Measurements from ENCODE around the gene ZBTB5. TPM values are rescaled to one million over a fixed set of nuclear protein-coding genes. Genes with fewer than 3 reads are reported as not detected.
"Not testable (repeated sequence)": the region's sequence is repeated elsewhere in the genome, so short reads cannot be mapped to it uniquely, and the experiment has no call there.

ZBTB5 gene
- total RNA-seq, 1 experiment from 2014 or later: 9.0 TPM

- no peak for DNase-seq (ENCODE audit: low spot score)
Observed at GRCh38 chr9:37452611-37453010, 12.6 kb downstream of the ZBTB5 start.

DNA sequence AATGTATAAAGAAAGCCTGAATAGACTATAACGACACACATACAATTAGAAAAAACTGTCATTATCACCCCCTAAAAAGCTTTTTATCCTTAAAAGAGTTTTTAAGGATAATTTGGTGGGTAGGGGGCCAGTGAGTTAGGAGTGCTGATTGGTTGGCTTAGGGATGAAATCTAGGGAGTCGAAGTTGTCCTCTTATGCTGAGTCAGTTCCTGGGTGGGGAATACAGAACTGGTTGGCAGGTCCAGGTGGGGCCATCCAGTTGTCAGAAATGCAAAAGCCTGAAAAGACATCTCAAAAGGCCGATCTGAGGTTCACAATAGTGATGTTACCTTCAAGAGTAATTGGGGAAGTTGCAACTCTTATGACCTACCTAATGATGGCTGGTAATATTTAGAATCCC is 13.6 kb downstream of the ZBTB5 start:
- no peak for DNase-seq (ENCODE audit: low spot score)

- no peak for DNase-seq (ENCODE audit: low spot score)
Observed at GRCh38 chr9:37449862-37450632, 15.2 kb downstream of the ZBTB5 start.

DNA sequence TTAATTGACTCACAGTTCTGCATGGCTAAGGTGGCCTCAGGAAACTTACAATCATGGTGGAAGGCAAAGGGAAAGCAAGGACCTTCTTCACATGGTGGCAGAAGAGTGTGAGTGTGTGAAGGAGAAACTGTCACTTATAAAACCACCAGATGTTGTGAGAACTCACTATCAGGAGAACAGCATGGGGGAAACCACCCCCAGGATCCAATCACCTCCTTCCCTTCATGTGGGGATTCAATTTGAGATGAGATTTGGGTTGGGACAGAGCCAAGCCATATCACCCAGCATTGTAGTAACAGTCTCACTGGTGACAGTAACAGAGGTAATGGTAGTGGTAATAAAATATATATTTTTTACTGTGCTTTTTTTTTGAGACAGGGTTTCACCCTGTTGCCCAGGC is 18.1 kb downstream of the ZBTB5 start:
- no peak for DNase-seq (ENCODE audit: low spot score)

- no peak for DNase-seq (ENCODE audit: low spot score)
Observed at GRCh38 chr9:37446401-37446800, 18.8 kb downstream of the ZBTB5 start.

DNA sequence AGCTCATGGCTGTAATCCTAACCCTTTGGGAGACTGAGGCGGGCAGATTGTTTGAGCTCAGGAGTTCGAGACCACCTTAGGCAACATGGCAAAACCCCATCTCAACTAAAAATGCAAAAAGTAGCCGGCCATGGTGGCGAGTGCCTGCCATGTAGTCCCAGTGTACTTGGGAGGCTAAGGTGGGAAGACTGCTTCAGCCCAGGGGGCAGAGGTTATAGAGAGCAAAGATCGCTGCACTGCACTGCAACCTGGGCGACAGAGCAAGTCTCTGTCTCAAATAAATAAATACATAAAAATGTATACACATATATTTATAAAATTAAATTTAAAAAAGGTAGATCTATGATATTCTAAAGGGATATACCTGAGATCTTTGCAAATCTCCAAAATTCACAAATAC is 19.4 kb downstream of the ZBTB5 start:
- no peak for DNase-seq (ENCODE audit: low spot score)

GRCh38 chr9:37444890-37445289 is 20.4 kb downstream of the ZBTB5 start:
- no peak for DNase-seq (ENCODE audit: low spot score)

GRCh38 chr9:37443566-37443965 is 21.7 kb downstream of the ZBTB5 start:
- DNase-seq (ENCODE audit: low spot score): no peak

- no peak for DNase-seq (ENCODE audit: low spot score)
Observed at GRCh38 chr9:37442556-37442955, 22.7 kb downstream of the ZBTB5 start.

DNA sequence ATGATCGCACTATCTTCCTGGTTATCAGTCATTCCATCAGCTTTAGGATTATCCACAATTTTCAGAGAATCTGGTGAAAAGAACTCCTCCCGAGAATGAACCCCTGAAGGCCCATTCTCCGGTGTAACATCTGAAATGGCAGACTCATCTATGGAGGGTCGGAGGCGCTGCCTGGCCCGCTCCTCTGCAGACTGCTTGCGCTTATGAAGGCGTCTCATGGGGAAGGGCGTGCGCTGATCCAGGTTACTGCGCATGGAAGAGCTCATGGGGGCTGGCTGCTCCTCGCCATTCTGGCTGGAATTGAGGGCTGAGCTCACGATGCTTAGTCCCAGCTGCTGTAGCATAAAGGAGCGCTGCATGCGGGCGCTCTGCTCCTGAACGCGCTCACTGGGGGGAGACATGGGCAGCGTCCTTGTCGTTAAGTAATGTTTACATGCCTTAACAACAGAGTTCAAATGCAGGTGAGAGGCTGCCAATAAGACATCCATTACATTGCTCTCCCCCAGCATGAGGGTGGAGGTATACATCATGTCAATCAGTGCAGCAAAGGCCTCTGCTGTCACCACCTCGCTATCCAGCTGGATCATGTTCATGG is 23.4 kb downstream of the ZBTB5 start:
- no peak for DNase-seq (ENCODE audit: low spot score)

- DNase-seq (ENCODE audit: low spot score): no peak
Observed at GRCh38 chr9:37438359-37438758, 26.9 kb downstream of the ZBTB5 start.

DNA sequence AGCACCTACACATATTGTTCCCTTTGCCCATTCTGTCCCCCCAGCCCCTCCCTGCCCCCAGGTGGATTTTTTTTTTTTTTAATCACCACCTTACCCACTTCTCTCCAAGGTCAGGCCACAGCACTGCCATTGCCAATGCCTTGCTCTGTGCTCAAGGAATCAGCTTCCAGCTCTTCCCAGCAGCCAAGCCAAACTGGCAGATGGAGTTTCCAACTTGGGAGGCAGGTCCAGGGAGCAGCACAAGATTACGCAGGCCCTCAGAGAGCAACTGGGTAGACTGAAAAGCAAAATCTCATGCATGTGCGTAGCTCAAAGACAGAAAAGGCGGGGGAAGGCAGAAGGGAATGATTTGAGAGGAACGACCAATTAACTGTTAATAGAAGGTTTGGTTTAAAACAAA is 27.6 kb downstream of the ZBTB5 start:
- no peak for DNase-seq (ENCODE audit: low spot score)

DNA sequence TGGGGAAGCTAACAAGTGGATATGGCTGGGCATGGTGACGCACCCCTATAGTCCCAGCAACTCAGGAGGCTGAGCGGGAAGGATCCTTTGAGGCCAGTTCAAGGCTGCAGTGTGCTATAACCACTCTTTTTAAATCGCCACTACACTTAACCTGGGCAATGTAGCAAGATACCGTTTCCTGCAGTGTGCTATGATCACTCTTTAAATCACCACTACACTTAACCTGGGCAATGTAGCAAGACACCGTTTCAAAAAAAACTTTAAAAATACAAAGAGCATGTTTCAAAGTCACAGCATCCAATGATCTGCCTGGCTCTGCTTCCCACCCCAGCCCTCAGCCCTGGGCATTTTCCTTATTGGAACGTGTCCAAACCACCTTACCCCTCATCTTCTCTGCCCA is 28.2 kb downstream of the ZBTB5 start:
- DNase-seq (ENCODE audit: low spot score): no peak

GRCh38 chr9:37436540-37436939 is 28.7 kb downstream of the ZBTB5 start:
- no peak for DNase-seq (ENCODE audit: low spot score)

DNA sequence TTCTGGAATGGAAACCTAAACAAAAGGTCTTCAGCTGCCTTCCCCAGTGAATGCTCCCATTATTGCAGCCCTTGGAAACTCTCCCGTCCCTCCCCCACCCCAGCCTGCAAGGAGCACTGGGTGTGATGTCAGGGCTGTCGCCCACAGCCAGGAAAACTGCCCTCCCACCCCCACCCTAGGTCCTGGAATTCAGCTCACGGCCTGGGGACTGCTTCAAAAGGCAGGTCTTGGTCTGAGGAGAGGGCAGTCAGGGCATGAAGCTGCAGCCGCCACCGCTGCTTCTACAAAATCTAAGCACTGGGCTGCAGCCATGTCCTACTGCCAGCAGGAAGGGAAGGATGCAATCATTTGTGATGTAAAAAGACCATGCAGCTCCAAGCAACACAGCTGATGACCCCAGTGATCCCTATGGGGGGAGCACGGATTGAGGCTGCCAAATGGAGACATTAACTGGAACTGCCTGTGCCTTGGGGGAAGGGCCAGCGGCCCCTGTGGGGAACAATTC is 31.3 kb downstream of the ZBTB5 start:
- DNase-seq (ENCODE audit: low spot score): no peak

- DNase-seq (ENCODE audit: low spot score): no peak
Observed at GRCh38 chr9:37432020-37432419, 33.2 kb downstream of the ZBTB5 start.

DNA sequence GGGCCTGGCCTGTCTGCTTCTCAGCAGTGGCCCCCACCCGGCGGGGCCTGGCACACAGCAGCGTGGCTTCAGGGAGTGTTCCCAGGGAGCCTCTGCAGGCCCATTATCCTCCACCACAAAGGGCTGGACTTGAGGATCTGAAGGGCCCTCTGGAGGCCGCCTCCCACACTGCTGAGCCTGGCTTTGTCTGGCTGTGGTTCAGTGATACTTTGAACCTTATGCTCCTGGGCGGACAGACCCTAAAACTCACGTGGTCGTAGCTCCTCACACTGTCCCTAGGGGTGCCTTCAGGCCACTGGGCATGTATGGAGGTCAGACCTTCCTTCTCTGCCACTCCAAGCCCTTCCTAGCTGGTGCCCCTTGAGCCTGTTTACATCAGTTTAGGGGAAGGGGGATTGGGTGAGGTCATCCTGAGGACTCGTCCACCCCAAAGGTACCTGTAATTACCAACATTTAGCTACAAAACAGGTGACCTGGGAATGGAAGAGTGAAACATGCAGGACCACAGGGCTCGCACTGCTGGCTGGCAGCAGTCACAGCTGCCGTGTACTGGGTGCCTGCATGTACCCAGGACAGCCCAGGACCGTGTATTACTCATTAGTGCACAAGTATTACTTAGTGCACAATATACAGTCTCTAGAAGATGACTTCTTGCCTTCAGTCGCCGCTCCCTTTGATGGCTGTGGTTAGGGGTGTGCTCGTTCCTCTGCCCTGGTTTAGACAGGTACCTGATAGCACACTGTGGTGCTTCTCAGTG is 34.2 kb downstream of the ZBTB5 start:
- no peak for DNase-seq (ENCODE audit: low spot score)

DNA sequence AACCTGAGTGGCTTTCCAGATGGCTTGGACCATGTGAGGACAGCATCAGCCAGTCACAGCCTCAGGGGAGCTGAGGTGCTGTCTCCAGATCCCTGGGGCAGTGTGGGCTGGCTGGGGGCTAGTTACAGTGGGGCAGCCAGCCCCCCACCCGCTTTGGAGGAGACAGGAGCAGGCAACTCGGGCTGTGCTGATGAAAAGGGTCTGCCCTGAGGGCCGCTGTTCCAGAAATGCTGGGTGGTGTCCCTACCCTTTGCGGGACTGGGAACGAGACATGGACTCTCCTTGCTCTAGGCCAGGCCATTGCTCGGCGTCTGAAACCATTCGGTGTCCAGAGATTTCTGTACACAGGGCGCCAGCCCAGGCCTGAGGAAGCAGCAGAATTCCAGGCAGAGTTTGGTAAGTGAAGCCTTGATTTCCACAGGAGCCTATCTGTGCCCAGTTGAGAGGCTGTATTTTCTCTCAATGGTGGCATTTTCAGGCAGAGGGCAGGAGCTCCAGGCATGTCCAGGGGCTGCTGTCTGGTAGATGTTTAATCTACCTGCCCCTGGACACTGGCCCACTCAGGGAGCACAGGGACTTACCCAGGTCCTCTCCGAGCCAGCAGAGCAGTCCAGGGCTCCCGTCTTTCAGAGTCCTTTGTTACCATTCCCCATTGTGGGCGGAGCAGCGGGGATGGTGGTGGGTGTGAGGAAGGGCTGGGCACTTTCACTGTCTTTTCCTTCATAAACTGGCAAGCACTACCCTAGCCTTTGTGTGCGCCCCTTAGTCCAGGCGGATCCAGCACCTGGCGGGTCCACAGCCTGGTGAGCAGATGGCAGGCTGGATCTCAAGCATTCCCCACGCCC is 35.6 kb downstream of the ZBTB5 start:
- no peak for DNase-seq (ENCODE audit: low spot score)

DNA sequence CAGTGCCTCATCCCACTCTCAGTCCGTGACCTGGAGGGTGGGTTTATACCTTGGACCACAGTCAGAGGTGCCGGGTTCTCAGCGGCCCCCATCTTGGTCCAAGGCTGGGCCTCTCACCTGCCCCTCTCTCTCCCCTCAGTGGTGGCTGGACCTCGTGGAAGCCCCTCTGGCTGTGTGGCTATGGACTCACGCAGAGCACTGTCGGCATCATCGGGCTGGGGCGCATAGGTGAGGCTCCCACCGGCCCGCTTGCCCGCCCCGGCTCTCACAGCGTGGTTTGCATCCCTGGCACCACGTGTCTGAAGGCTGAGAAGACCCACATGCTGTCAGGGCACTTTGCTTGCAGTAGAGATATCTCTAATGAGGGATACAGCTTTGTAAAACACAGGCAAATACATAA is 36.9 kb downstream of the ZBTB5 start:
- DNase-seq (ENCODE audit: low spot score): no peak

DNA sequence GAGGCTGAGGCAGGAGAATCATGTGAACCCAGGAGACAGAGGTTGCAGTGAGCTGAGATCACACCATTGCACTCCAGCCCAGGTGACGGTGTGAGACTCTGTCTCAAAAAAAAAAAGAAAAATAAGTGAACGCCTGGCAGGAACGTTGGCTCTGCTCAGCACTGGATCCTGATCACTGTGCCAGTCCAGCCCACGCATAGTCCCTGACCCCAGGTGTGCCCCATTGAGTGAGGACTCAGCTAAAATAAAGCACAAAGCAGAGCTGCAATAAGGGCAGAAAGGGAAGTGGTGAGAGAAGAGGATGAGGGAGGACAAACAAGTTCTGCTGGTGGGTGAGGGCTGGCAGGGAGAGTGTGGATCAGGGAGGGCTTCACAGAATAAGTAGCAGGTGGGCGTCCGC is 38.4 kb downstream of the ZBTB5 start:
- no peak for DNase-seq (ENCODE audit: low spot score)

GRCh38 chr9:37426431-37426830 is 38.8 kb downstream of the ZBTB5 start:
- DNase-seq (ENCODE audit: low spot score): not testable (repeated sequence)

DNA sequence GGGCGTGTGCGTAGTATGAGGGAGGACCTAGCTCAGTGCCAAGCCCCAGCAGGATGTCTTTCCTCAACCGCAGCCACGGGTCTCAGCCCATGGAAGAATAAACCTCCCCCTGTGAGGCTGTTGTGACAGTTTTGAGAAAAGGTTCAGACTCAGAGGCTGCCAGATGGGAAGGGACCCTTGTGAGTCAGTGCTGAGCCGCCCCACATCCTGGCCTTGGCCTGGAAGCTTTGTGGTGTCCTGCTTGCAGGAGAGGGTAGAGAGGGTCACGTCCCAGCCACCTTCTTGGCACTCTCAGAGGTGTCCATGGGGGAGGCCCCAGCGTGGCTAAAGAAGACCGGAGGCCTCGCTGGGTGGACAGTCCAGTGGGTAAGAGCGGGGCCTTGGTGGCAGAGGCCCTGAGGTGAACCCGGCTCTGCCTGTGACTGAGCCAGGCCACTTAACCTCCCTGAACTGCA is 39.9 kb downstream of the ZBTB5 start:
- no peak for DNase-seq (ENCODE audit: low spot score)

Measured in HT-29 (cell line).